ENCODE measurements around the gene BDH1.

BDH1 gene

DNA sequence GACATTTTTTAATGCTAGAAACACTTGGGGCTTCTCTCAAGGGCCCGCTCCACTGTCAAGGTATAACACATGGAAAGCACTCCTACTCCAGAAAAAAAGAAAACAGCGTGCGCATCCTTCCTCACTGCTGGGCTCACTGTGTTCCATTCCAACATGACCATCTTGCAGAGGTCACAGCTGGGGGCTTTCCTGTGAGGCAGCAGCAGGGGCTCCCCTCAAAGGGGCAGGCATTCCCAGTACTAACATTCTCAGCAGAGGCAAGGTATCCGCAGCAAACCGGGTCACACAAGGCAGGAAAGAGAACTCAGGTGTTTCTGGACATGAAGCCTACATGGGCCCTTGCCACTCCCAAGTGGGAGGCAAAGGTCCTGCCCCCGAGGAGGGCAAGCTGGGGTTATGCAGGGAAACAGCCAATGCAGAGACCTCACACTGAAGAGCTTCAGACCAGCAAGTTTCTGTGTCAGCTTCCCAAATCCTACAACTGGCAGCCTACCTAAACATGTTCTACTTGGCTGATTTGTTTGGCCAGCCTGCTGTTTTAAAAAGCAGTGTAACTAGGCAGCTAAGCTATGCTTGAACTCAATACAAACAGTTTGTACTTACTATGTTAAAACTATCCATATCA lies 6.4 kb downstream of the BDH1 start:
- in situ Hi-C loops (cut with MboI; ENCODE audit: low sequenced_read_pairs), result no loop called here

DNA sequence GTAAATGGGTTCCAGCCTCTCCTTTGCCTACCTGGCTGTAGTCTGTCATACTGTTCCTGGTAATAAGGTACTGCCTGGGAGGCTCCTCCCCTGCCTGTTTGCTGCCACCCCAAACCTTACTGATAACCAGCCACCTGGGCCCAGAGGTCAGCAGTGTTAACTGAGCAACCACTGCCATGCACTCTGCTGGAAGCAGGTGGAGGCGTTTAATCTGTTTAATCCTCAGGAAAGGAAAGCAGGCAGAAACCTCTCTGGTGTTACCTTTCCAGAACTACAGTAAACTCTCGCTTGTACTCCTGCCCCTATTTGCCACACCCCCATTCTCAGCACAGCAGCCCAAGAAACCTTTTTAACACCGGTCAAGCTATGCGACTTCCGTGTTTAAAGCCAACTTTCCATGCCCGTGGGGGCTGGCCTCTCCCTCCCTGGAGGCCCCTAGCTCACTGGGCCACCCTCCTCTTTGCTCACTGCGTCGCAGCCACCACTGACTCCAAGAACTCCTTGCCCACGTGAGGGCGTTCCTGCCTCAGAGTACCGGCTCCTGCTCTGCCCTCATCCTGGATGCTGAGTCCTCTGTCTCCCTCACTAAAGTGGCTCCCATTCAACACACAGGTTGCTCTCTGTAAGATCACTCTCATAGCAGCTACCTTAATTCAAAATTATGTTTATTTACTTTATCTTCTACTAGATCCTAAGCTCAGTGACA lies 8.3 kb downstream of the BDH1 start:
- in situ Hi-C loops (cut with MboI; ENCODE audit: low sequenced_read_pairs), result no loop called here

- in situ Hi-C loops (cut with MboI; ENCODE audit: low sequenced_read_pairs), result no loop called here
Observed at GRCh38 chr3:197546307-197547085, 9.3 kb downstream of the BDH1 start.

DNA sequence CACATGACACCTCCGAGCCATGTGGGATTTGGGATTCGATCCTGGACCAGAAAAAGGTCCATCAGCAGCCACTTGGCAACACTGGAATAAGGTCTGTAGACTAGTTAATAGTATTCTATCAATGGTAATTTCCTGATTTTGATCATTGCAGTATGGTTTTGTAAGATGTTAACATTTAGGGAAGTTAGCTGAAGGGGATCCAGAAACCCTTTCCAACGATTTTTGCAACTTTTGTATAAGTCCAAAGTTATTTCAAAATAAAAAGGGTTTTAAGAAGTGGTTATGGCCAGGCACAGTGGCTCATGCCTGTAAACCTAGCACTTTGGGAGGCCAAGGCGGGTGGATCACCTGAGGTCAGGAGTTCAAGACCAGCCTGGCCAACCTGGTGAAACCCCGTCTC lies 10.2 kb downstream of the BDH1 start:
- in situ Hi-C loops (cut with MboI; ENCODE audit: low sequenced_read_pairs), result no loop called here

DNA sequence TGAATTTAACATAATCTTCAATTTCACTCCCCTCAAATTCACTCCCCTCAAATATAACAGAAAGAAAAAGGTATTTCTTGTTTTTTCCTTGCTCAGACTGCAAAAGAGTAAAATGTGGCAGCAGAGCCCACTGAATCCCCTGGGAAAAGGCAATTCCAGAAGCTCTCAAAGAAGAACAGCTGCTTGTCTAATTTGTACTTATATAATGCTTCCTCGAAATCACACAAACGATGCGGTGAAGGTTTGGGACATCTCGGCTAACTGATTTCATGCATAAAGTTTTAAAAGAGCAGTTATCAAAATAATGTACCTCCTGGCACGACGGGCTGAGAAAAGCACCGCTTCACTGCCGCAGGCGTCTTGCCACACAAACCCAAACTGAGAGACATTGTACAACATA lies 10.7 kb downstream of the BDH1 start:
- in situ Hi-C loops (cut with MboI; ENCODE audit: low sequenced_read_pairs), result no loop called here

DNA sequence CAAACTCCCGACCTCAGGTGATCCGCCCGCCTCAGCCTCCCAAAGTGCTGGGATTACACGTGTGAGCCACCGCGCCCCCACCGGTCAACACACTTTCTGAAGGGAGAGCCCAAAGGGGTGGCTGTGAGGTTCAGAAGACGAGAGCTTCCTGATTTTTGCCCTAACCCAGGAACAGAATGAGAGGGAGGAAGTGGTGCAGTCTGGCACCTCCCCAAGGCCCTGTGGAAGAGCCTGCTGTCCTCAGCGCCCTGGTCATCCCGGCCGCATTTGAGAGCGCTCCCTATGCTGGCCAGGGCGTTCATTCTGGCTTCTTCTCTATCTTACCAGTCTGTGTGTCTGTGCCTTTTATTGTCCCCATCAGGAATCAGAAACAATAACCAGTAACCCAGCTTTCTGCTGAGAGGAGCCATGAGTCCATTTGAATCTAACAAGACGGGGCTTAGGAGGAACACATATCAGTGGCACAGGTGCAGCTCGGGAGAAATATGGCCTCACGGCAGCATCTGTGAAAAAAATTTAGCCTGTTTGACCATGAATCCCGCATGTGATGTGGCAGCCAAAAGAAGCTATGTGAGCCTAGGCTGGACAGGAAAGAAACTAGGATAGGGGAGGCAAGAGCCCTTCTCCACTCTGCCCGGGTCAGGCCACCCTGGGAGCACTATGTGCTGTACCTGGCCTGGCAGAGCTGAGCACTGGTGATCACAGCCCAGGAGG lies 12.9 kb downstream of the BDH1 start:
- in situ Hi-C loops (cut with MboI; ENCODE audit: low sequenced_read_pairs), result no loop called here

DNA sequence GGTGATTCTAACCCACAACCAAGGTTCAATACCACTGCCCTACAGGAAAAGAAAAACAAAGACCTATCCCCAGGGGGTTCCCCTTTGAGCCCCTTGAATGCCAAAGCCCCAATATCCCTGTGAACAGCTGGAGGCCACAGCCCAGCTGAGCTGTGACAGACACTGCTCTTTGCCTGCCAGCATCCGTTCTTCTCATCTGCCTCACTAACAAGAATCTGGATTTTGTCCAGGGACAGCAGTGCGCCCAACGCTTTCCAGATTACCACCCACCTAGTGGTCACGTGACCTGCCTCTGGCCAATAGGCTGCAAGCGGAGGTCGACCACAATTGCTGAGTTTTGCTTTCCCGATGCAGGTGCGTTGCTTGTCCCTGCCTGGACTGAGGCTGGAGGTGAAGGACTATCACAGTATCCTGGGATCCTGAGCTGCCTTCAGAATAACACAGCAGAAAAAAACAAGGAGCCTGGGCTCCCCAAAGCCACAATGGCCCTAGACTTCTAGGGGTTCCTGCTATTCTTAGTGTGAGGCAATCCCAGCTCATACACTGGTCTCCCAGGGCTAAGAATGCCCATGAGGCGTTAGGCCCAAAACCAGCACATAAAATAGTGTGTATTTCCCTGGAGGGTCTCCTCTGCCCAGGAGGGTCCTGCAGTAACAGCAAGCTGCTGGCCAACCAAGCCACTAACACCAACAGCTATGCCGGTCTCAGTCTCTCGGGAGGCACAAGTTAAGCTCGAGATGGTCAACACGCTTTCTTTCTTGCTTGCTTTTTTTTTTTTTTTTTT lies 13.8 kb downstream of the BDH1 start:
- in situ Hi-C loops (cut with MboI; ENCODE audit: low sequenced_read_pairs), result no loop called here

DNA sequence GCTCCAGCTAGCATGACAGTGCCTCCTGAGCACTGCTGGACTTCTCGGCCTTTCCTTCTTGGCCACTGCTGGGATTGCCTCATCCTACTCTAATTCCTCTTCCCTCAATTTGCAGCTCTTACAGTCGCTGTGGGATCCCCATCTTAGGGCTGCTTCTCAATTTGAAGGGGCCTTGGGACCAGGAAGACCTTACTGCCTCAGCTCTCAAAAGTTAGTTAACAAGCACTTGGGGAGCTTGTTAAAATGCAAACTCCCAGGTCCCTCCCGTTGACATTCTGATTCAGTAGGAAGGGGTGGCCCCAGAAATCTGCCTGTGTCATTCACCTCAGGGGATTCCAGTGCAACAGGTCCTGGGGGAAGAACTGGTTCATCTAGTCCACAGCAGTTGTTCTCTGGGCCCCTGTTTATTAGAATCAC lies 14.8 kb downstream of the BDH1 start:
- in situ Hi-C loops (cut with MboI; ENCODE audit: low sequenced_read_pairs), result no loop called here

DNA sequence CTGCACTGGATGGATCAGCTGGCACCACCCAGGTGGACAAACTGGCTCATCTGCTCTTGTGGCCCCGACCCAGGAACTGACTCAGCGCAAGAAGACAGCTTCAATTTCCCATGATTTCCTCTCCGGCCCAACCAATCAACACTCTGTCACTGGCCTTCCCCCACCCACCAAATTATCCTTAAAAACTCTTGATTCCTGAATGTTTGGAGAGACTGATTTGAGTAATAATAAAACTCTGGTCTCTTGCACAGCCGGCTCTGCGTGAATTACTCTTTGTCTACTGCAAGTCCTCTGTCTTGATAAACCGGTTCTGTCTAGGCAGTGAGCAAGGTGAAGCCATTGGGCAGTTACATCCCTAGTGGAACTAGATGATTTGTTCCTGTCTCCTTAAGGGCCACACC lies 16.1 kb downstream of the BDH1 start:
- in situ Hi-C loops (cut with MboI; ENCODE audit: low sequenced_read_pairs), result no loop called here

DNA sequence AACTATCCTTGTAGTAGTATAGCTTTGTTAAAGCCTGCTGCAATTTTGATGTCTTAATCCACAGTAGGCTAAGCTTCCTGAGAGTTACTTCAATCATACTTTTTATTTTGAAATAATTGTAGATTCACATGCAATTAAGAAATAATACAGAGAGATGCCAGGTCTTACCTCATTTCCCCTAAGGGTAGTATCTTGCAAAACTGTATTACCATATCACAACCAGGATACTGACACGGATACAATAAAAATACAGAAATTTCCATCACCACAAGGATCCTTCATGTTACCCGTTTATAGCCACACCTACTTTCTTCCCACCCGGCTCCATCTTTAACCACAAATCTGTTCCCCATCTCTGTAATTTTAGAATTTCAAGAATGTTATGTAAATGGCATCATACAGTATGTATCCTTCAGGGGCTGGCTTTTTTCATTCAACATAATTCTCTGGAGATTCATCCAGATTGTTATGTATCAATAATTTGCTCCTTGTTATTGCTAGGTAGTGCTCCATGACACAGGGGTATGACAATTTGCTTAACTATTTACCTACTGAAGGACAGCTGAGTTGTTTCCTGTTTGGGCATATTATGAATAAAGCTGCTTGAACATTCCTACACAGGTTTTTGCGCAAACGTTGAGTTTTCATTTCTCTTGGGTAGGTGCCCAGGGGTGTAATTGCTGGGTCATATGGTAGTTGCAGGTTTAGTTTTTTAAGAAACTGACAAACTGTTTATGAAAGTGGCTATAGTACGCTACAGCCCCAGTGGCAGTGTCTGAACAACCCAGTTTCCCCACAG lies 21.6 kb downstream of the BDH1 start:
- in situ Hi-C loops (cut with MboI; ENCODE audit: low sequenced_read_pairs), result no loop called here

- in situ Hi-C loops (cut with MboI; ENCODE audit: low sequenced_read_pairs), result no loop called here
Observed at GRCh38 chr3:197533396-197533795, 22.4 kb downstream of the BDH1 start.

GRCh38 chr3:197532388-197532787 lies 23.4 kb downstream of the BDH1 start:
- in situ Hi-C loops (cut with MboI; ENCODE audit: low sequenced_read_pairs), result no loop called here

- in situ Hi-C loops (cut with MboI; ENCODE audit: low sequenced_read_pairs), result no loop called here
Observed at GRCh38 chr3:197528190-197528589, 27.6 kb downstream of the BDH1 start.

DNA sequence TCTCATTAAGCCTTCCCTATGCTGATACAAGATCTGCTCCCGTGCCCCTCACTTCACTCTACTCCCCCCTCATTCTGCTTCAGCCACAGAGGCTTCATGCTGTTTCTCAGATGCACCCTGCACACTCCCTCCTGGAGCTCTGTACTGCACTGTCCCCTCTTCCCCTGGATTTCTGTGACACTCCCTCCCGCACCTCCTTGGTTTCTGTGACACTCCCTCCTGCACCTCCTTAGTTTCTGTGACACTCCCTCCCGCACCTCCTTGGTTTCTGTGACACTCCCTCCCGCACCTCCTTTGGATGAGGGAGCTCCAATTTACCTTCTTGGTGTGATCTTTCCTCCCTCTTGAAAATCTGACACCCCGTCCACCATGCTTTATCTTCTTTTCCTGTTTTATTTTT lies 28.2 kb downstream of the BDH1 start:
- in situ Hi-C loops (cut with MboI; ENCODE audit: low sequenced_read_pairs), result no loop called here

- in situ Hi-C loops (cut with MboI; ENCODE audit: low sequenced_read_pairs), result no loop called here
Observed at GRCh38 chr3:197525706-197526105, 30.1 kb downstream of the BDH1 start.

GRCh38 chr3:197524128-197524527 lies 31.6 kb downstream of the BDH1 start:
- in situ Hi-C loops (cut with MboI; ENCODE audit: low sequenced_read_pairs), result no loop called here

GRCh38 chr3:197523526-197523925 lies 32.2 kb downstream of the BDH1 start:
- in situ Hi-C loops (cut with MboI; ENCODE audit: low sequenced_read_pairs), result no loop called here

DNA sequence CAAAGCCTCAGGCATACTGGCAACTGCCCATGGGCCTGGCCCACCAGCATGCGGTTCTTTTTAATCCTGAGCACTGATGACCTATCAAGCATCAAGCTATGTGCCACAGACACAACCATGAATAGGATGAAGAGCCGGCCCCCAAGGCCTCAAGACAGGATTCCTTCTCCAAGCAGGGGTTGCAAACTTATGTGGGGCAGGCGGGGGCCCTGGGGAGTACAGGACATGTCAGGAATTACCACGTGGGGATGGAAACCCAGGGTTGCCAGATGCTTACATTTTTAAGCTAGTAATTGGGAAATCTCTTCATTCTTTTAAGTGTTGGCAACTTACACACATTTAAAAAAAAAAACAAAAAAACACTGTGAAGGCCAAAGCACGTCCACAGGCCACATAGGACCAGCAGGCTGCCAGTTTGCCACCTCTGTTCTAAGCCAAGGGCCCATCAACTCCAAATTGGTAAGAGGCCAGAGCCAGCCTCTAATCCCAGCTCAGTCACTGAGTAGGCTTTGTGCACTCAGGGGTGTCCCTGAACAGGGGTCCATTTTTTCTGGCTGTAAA lies 32.8 kb downstream of the BDH1 start:
- in situ Hi-C loops (cut with MboI; ENCODE audit: low sequenced_read_pairs), result no loop called here

DNA sequence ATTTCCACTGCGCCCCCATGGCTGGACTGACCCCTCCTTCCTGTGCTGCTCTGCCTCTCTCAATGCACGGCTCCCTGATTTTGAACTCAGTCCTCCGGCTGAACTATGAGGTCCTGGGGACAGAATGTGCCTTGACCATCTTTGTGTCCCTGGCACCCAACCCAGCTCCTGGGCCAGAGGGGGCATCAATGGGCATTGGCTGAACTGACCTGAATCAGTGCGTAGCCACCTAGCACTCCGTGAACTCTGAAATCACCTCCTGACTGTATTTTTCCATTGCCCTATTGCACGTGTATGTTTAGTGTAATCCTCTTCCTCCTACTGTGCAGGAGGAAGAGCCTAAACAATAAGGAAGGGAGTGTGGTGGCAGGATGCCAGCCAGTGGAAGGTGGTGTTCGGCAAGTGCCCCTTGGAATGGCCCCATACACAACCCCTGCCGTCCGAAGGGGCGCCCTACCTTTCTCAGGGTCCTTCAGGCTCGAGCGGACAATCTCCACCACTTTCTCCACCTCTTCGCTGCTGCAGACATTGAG lies 33.5 kb downstream of the BDH1 start:
- in situ Hi-C loops (cut with MboI; ENCODE audit: low sequenced_read_pairs), result no loop called here

All from HL-60/S4 (cell line).